CD4-positive, alpha-beta T cell (primary cell): Measurements from ENCODE around the gene GON7. TPM values are rescaled to one million over a fixed set of nuclear protein-coding genes. Genes with fewer than 3 reads are reported as not detected.
A peak's percentile ranks its signal among the peaks of the same experiment; 100 is the strongest.

Source experiments
- ATAC-seq: fragments of 200-7000 bp; cut with Tn5 transposase; one replicate; pipeline ENCODE4 v1.10.0; 2022; ENCODE audit warnings: mild to moderate bottlenecking; ENCODE audit not compliant: poor library complexity
- CTCF ChIA-PET: fragments of 350-600 bp; sonication (Branson Sonifier 250); formaldehyde crosslinking; loops from one replicate; lab custom pipeline; 2021; ENCODE audit warnings: antibody characterized with exemption, inconsistent platforms; lab: Charles Lee
- POLR2A ChIA-PET: fragments of 350-600 bp; sonication (Branson Sonifier 250); formaldehyde crosslinking; loops from one replicate; lab custom pipeline; 2021; ENCODE audit warnings: antibody characterized with exemption, inconsistent platforms; lab: Charles Lee
- DNase-seq, 14 experiments: peaks; one replicate each; pipeline ENCODE4 v3.0.0-alpha.2; 2013 to 2020; ENCODE audit warnings: mixed read lengths in 2 of 14
- H3K27ac ChIP-seq, 2 donors: one replicate each; pipeline versions ENCODE4 v1.5.1 to v1.7.0; 2013; ENCODE audit warnings: low read length in 2 of 2, low read depth in 1 of 2, mild to moderate bottlenecking in 1 of 2
- H3K27me3 ChIP-seq, 2 experiments: 1 replicate in 1 of 2; 2 replicates in 1 of 2; pipeline versions ENCODE4 v1.6.1 to v1.7.0; 2013; ENCODE audit warnings: low read length in 2 of 2, control low read depth in 1 of 2, mild to moderate bottlenecking in 1 of 2, moderate library complexity in 1 of 2; ENCODE audit not compliant: insufficient read depth in 2 of 2, control insufficient read depth in 1 of 2
- H3K36me3 ChIP-seq: one replicate; pipeline ENCODE4 v1.6.1; 2013; ENCODE audit warnings: low read length, control low read depth; ENCODE audit not compliant: insufficient read depth
- H3K4me1 ChIP-seq: one replicate; pipeline ENCODE4 v1.6.1; 2013; ENCODE audit warnings: low read length, control low read depth; ENCODE audit not compliant: insufficient read depth
- H3K4me3 ChIP-seq: one replicate; pipeline ENCODE4 v1.5.1; 2013; ENCODE audit warnings: mild to moderate bottlenecking, low read length, moderate library complexity
- H3K9me3 ChIP-seq, 2 experiments: 1 replicate in 1 of 2; 2 replicates in 1 of 2; pipeline versions ENCODE4 v1.6.1 to v1.7.0; 2013; ENCODE audit warnings: low read length in 2 of 2, mild to moderate bottlenecking in 2 of 2, control low read depth in 1 of 2, moderate library complexity in 1 of 2; ENCODE audit not compliant: control insufficient read depth in 1 of 2, insufficient read depth in 1 of 2
- H3K27ac Mint-ChIP-seq: one replicate; pipeline ENCODE4 v1.8.0; 2020; ENCODE audit warnings: mixed read lengths
- H3K27me3 Mint-ChIP-seq: one replicate; pipeline ENCODE4 v1.8.0; 2021; ENCODE audit warnings: mixed read lengths
- H3K36me3 Mint-ChIP-seq: one replicate; pipeline ENCODE4 v1.8.0; 2021; ENCODE audit warnings: low read depth, mixed read lengths
- H3K4me1 Mint-ChIP-seq: one replicate; pipeline ENCODE4 v1.8.0; 2021; ENCODE audit warnings: low read depth, mixed read lengths
- H3K4me3 Mint-ChIP-seq: one replicate; pipeline ENCODE4 v1.8.0; 2020; ENCODE audit warnings: mild to moderate bottlenecking, mixed read lengths
- H3K9me3 Mint-ChIP-seq: one replicate; pipeline ENCODE4 v1.8.0; 2020; ENCODE audit warnings: mixed read lengths
- CTCF ChIP-seq: fragments of 200-600 bp; IDR thresholded peaks from one replicate; pipeline ENCODE4 v1.8.0; 2022; ENCODE audit warnings: antibody characterized with exemption, mild to moderate bottlenecking
- intact Hi-C, 2 experiments: fragments of 100-400 bp; cut with DNase I in 1 of 2; cut with micrococcal nuclease in 1 of 2; formaldehyde crosslinking; loops; one replicate each; pipeline versions ENCODE4 v1.15.1 to v1.9.0; 2023 to 2025; cut with DNase I, micrococcal nuclease
- total RNA-seq, 174 experiments: library from RNA in 2 of 174; stranded (reverse) in 2 of 174; gene quantifications; one replicate each; pipeline ENCODE4 v1.2.3 and lab custom pipeline; 2021 to 2026

The GON7 gene
- total RNA-seq, 2 experiments from 2014 or later = 2.3 to 2.4 TPM

GRCh38 chr14:93245764-93246420, 39.0 kb upstream of the GON7 start:
- ChIA-PET CTCF (no interaction called here), POLR2A (no interaction called here)
- Histone ChIP-seq H3K9me3 (no peaks in the 10 kb centered on the region), H3K36me3 (peaks cover 59% of the 10 kb centered on the region), H3K4me3 (no peak overlapping the region), H3K4me1 (no peaks in the 10 kb centered on the region), H3K27me3 (no peaks in the 10 kb centered on the region), H3K27ac (no peak overlapping the region)
- no peaks in the 10 kb centered on the region for H3K27me3 Mint-ChIP-seq
- DNase-seq = no peak
- intact Hi-C loops = no loop called here
- peaks cover 81% of the 10 kb centered on the region for H3K36me3 Mint-ChIP-seq
- TF ChIP-seq CTCF = no peak
- no peaks in the 10 kb centered on the region for H3K9me3 Mint-ChIP-seq
- no peak for ATAC-seq
- H3K27ac Mint-ChIP-seq = no peak overlapping the region
- H3K4me3 Mint-ChIP-seq = no peak overlapping the region
- H3K4me1 Mint-ChIP-seq = no peaks in the 10 kb centered on the region

- no peak for ATAC-seq
- CTCF ChIA-PET = no interaction called here
Measured at GRCh38 chr14:93240678-93241000, 33.8 kb upstream of the GON7 start.

GRCh38 chr14:93239869-93240677, 33.2 kb upstream of the GON7 start:
- ATAC-seq (peak; percentile 79), DNase-seq (peak in 2 of 14 experiments; percentile 8 to 19)
- CTCF ChIA-PET = no interaction called here
- Histone ChIP-seq H3K36me3 (peaks cover 18% of the 10 kb centered on the region), H3K27ac (no peak overlapping the region), H3K4me3 (no peak overlapping the region), H3K27me3 (no peaks in the 10 kb centered on the region), H3K9me3 (no peaks in the 10 kb centered on the region), H3K4me1 (no peaks in the 10 kb centered on the region)
- no peaks in the 10 kb centered on the region for H3K9me3 Mint-ChIP-seq
- peak overlapping the region; percentile 58 for H3K27ac Mint-ChIP-seq
- intact Hi-C loops = no loop called here
- peaks cover 10% of the 10 kb centered on the region for H3K4me1 Mint-ChIP-seq
- POLR2A ChIA-PET = no interaction called here
- peak overlapping the region; percentile 48 for H3K4me3 Mint-ChIP-seq
- H3K27me3 Mint-ChIP-seq = no peaks in the 10 kb centered on the region
- TF ChIP-seq CTCF = no peak
- peaks cover 48% of the 10 kb centered on the region for H3K36me3 Mint-ChIP-seq

More at GRCh38 chr14:93240678-93241000, 33.8 kb upstream of the GON7 start:
- peaks cover 54% of the 10 kb centered on the region for H3K36me3 Mint-ChIP-seq
- peaks cover 24% of the 10 kb centered on the region for H3K36me3 ChIP-seq
- no peak overlapping the region for H3K4me3 ChIP-seq
- H3K4me1 Mint-ChIP-seq = peaks cover 10% of the 10 kb centered on the region
- H3K27ac Mint-ChIP-seq = no peak overlapping the region
- H3K4me3 Mint-ChIP-seq = no peak overlapping the region
- DNase-seq = no peak
- POLR2A ChIA-PET = no interaction called here
- H3K27ac ChIP-seq = no peak overlapping the region
- no peaks in the 10 kb centered on the region for H3K27me3 ChIP-seq
- no peaks in the 10 kb centered on the region for H3K9me3 ChIP-seq
- H3K27me3 Mint-ChIP-seq = no peaks in the 10 kb centered on the region
- TF ChIP-seq CTCF = no peak
- intact Hi-C loops = no loop called here
- no peaks in the 10 kb centered on the region for H3K9me3 Mint-ChIP-seq
- H3K4me1 ChIP-seq = no peaks in the 10 kb centered on the region
